Activated CD4-positive, alpha-beta T cell treated with anti-CD3 and anti-CD28 coated beads, Interleukin-2, Interleukin-6, amounts not matched to agents 100 ng/mL and 50 ng/mL, durations not matched to agents 16 hours and 8 hours (primary cell): ENCODE results near the gene RPL14.
A peak's percentile ranks its signal among the peaks of the same experiment; 100 is the strongest.
"Not testable (repeated sequence)": the region's sequence is repeated elsewhere in the genome, so short reads cannot be mapped to it uniquely, and the experiment has no call there.

Experiments
- DNase-seq: peaks from one replicate; pipeline ENCODE4 v3.0.0-alpha.2; 2020

RPL14 gene

DNA sequence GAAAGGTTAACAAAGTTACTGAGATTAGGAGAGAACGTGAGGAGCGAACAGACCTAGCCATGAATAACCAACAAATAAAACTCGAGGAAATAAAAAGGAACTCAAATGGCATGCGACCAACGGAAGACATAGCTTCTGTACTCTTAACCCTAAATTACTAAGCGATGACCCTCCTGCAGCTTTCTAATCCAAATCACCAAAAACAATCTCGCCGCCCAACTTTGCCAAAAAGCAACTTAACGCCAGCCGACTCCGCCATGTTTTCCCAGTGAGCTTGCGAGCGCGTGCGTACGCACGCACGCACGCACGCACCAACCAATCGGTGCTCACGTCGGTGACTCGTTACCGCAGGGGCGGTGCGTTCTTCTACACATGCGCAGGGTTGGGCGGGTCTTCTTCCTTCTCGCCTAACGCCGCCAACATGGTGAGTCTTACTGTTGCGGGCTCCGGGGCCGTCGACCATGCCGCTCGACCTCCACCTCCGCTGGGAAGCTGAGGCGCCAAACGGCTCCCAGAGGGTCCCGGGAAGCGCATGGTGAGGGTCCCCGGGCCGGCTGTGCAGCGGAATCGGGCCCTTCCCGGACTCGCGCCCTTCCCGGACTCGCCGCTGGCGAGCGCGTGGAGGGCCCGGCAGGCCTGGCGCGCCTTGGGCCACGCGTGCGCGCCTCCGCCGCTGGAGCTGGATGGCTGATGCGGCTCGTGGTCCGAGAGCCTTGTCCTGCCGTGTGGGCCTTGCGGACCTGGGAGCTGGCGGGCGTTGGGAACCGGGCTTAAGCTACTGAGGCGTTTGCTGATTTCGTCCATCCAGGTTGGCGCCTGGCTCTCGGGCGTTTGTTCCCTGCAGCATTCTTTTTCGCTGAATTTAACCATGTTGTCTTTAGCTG lies at the start of gene RPL14:
RPL14 (plus strand) TSS at position 400 of the 884 bp plus-strand sequence; CDS start at position 533, 133 bp downstream.
- DNase-seq: peak; percentile 95

DNA sequence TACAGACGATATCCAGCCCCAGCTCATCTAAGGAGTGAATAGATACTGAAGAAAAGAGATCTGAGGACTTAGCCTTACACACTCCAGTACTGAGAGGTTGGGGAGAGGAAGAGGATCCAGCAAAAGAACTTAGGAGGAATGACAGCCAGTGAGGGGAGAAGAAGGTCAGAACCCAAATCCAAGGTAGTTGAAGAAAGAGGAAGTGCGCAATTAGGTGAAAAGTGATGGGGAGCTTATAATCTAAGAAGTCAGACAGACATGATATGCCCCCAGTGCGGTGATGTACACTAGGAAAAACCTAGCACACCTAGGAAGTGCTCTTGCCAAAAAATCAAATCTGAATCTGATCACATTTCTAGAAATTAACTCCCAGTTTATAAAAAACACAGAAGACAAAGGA lies 49.5 kb upstream of the RPL14 start:
- DNase-seq: no peak

DNA sequence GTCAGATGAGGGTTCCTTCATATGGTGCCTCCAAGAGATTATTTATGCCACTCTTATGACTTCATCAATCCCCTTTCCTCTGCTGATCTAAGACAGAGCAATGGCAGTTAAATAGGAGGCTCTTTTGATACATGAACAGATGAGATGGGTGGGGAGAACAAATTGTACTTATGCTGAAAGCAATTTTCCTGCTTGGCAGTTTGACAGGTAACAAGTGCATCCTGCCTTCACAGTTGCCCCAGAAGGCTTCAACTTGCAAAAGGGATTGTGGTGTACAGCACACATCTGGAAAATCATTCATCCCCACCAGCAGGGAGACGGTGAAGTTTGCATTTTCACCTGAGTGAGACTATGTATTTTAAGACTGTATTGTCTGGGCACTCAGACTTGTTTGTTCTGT lies 42.9 kb upstream of the RPL14 start:
- no peak for DNase-seq

DNA sequence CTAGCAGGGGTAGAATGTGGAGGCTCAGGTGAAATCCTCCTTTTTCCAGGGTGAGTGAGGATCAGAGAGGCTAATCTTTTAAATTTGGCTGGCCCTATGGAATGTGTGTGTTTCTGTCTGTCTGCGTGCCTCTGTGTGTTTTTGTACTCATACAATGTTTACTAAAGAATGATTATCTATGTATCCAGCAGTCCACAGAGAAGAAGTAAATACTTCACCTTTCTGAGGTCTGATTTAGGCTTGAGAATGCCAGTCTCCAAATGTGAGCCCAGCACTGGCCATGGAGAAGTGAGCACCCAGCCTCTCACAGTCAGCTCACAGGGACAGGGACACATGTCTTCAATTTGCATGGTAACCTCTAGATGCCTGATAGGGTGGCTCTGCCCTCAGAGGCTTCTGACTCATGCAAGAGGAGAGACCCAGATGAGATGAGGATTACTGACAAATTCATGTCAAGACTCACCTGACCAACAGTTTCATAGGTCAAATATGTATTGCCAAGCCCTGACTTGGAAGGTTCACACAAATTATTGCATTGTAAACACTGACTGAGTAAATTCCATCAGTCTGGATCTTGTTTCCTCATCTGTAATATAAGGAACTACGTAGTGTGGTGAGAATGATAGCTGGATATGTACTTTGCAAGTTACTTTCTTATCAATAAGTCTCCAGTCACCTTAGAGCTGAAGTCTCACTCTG lies 39.1 kb upstream of the RPL14 start:
- DNase-seq: no peak

DNA sequence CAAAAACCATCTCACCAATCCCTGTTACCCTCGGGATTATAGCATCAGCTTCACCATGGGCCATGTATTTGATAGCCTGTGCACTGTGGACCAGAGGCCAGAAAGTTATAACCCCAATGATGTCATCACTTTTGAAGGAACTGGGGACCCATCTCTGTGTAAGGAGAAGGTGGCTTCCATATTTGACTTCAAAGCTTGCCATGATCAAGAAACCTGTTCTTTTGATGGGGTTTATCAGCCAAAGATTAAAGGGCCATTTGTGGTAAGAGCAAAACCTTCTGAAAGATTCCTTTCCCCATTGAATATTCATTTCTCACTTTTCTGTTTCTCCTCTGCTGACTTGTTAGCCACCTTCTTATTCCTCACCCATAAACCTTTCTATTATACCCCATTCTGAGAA lies 34.3 kb upstream of the RPL14 start:
- no peak for DNase-seq

DNA sequence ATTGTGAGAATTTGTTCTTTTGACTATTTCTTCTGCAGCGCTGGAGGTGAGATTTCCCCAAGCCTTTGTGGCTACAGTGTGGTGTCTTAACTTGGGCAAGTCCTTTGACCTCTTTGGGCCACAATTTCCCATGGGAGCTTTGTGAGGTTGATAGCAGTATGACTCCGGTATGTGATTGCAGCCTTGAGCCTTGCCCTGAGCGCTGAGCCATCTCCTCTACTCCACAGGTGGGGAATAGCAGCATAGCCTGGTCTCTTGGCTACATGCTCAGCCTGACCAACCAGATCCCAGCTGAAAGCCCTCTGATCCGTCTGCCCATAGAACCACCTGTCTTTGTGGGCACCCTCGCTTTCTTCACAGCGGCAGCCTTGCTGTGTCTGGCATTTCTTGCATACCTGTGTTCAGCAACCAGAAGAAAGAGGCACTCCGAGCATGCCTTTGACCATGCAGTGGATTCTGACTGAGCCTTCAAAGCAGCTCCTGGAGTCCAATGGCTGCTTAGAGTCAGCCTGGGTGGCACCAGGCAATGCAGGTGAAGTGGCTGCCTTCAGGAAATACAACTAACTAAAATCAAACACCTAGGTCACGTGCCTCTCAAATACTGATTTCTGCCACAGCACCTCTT lies 30.0 kb upstream of the RPL14 start:
- no peak for DNase-seq

DNA sequence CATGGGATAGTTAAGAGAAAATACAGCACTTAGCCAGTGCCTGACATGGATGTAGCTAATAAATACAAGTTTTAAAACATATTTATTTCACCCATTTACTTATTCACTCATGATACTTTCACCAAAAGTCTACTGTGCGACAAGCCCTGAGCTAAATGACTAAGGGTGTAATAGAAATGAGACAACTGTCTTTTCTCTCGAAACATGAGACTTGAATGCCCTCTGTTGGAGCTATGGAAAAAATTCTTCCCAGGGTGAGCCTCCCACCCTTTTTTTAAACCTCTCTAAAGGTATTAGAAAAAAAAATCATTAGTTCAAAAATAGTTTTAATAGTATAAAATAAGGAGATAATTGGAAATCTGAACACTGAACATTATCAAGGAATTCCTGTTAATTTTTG lies 24.3 kb upstream of the RPL14 start:
- no peak for DNase-seq

DNA sequence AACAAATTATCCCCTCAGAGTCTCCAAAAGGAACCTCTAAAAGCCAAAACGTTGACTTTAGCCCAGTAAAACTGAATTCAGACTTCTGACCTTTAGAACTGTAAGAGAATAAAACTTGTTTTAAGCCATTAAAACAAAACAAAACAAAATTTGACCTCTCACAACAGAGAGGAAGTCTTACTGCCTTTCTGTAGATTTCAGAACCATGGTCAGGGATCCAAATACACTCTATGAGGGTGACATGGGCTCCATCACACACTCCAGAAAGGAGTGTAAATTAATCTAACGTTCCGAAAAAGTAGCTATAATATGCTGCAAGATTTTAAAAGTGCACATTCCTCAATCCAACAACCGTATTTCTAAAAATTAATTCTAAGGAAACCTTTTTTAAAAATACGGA lies 19.2 kb upstream of the RPL14 start:
- no peak for DNase-seq

DNA sequence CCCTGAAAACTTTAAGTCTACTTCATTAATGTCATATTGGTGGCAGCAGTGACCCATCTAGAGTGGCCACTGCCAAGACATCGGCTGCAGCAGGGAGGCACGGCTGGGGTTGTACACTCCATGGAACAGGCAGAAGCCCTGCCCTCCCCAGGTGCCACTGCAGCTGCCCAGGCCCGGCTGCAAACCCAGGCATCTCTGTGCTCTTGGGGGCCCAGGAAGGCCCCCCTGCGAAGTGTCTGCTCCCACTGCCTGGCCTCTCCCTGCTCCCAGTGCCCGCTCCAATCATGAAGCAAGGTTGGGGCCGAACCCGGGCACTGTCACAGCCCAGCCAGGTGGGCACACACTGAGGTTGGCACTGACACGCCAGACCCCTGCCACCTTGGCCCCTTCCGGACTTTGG lies 12.1 kb upstream of the RPL14 start:
- DNase-seq: no peak

DNA sequence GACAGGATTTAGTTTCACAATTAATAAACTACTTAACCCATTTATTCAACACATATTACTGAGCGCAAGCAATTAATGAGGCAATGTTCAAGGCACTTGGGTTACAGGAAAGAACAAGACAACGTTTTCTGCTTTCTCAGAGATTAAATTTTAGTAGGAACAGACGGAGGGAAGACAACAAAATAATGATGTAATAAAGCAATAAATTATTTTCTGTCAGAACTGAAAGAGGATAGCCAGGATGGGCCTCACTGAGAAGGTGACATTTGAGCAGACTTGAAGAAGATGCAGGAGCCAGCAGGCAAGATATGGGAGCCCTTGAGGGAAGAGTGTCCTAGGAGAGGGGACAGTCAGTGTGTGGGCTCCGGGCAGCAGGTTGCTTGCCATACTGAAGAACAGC lies 11.3 kb upstream of the RPL14 start:
- DNase-seq: no peak

DNA sequence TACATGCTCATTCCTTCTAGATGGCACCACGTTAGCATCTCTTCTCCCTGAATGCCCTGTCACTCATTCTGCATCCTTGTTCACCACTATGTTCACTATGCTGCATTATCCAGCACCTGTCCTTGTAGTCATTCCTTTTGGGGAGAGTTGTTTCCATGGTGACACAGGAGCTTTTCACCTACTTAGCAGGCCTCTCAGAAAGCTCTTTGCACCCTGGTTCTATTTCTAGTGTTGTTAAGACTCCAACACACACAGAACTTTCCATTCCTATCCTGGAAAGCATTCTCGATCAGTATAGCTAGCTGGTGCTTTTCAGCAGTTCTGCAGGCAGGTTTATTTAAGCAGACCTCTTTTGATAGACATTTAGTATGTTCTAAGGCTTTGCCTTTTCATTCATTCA lies 6.7 kb upstream of the RPL14 start:
- DNase-seq: no peak

DNA sequence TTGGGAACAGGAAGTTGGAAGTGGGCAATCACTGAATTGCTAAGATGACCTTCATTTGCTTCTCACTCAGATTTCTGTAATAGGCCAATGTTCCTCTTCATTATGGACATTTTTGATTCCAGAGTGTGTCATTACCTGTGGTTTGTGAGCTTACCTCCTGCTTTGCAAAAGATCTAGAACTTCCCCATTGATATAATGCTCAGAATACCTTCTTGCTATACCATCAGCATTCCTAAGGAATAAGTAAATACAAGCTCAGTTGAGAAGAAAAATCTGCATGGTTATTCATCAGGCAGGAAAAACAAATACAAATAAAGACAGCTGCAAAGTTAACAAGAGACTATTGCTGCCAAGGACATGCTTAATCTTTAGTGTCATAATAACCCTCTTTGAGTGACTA lies 5.6 kb upstream of the RPL14 start:
- no peak for DNase-seq

DNA sequence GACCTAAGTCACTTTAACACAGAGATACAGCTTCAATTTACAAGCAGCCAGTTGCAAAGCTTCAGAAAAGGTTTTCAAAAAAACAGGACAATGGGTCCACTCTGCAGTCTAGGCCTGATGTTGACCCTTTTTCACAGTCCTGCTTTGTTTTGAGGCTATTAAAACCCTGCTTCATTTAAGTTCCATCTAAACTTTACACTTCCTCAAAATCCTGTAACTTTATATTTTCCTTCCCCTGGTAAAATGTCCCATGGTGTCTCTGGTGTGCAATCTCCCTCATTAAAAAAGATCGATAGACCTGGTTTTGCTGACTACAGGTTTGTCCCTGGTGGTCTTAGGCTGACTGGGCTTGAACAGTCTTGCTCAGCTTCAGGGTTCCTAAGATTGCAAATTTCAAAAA lies 5.1 kb upstream of the RPL14 start:
- DNase-seq: no peak

DNA sequence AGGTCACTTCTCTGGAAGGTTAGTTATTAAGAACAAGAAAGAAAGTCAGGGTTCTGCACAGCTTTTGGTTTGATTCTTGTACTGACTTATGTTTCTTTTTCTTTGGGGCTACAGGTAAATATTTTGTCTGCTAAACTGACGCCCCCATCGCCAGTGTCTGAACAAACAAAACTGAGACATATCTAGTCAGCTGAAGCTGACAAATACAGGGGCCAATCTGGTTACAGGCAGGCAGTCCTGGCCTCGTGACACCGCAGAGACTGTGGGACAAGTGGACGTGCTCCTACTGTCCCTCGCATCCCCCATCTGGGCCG lies 4.6 kb upstream of the RPL14 start:
- DNase-seq: no peak

DNA sequence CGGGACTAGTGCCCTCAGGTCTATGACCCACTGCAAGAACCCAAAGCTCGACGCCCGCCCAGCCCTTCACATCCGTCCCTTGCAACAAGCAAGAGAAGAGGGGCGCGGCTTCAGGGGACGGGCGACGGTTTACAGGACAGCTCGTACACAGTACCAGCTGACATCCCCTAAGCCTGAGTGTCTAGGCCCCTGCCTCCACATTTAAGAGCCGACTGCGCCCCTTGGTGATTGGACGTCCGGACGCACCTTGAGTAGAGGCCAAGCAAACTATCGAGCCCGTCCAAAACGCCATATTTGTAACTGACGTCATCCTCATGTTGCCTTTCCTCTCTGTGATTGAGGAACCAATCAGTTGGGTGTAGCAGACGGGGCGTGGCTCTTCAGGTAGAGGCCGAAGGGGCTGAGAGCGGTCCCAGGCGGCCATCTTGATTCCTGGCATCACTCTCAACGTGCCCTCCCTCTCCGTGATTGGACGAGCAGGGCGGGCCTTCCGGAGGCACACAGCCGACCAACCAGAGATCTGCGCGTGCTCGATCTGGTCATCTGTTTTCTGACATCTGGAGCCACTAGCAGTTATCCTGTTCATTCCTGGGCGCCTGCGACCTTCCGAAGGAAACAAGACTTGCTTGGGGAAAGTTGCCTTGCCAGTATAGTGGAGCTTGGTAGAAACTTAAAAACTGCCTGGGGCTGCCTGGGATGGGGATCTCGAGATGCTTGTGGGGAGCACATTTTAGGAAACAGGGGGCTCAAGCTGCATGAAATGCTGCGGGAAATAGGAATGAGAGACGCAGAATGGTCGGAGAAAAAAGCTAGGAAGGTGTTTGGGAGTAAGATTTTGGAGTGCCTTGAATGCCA lies 4.0 kb upstream of the RPL14 start:
- peak; percentile 98 for DNase-seq

DNA sequence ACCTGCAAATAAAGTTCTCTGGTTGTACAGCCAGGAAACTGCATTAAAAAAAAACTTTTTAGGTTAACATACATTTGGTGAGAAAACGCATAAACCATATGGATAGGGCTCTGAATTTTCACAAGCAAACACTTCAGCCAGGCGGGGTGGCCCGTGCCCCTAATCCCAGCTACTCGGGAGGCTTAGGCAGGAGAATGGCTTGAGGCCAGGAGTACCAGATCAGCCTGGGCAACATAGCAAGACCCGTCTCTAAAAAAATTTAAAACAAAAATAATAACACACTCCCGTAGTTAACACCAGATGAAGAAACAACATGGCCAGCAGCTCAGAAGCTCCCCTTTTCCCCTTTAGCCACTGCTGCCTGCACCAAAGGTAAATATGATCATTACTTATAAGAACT lies 3.2 kb upstream of the RPL14 start:
- DNase-seq: no peak

DNA sequence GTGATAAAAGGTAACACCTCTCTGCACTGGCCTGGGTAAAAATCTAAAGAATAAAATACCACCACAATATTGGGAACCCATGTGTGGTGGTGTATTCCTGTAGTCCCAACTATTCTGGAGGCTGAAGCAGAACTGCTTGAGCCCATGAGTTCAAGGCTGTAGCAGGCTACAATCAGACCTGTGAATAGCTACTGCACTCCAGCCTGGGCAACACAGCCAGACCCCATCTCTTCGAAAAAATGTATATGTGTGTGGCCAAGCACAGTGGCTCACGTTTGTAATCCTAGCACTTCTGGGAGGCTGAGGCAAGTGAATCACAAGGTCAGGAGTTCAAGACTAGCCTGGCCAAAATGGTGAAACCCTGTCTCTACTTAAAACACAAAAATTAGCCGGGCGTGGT lies 1.8 kb upstream of the RPL14 start:
- no peak for DNase-seq

DNA sequence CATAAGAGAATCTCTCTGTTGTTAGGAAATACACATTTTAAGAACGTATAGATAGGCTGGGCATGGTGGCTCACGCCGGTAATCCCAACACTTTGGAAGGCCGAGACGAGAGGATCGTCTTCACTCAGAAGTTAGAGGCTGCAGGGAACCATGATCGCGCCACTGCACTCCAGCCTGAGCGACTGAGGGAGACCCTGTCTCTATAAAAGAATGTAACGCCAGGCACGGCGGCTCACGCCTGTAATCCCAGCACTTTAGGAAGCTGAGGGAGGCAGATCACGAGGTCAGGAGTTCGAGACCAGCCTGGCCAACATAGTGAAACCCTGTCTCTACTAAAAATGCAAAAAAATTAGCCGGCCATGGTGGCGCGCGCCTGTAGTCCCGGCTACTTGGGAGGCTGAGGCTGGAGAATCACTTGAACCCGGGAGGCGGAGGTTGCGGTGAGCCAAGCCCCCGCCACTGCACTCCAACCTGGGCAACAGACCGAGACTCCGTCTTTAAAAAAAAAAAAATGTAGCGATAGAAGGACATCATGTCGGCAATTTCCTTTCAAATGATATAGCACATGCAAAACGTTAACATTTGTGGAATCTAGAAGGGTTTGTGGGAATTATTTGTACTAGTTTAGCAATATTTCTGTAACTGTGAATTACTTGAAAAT lies 730 bp upstream of the RPL14 start:
- DNase-seq: no peak

DNA sequence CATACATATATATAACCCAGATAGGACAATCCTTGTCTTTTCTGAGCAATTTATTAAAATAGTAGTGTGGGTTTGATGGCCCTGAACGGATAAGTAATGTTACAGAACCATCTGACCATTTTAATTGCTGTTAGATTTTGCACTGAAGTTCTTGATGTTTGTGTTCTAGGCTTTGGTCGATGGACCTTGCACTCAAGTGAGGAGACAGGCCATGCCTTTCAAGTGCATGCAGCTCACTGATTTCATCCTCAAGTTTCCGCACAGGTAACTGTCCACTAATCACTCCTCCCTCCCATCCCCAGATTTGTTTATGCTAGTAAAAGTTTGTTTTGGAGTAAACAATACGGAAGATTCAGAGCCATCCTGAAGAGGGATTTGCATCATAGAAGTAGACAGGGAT lies 1.3 kb downstream of the RPL14 start:
- no peak for DNase-seq

DNA sequence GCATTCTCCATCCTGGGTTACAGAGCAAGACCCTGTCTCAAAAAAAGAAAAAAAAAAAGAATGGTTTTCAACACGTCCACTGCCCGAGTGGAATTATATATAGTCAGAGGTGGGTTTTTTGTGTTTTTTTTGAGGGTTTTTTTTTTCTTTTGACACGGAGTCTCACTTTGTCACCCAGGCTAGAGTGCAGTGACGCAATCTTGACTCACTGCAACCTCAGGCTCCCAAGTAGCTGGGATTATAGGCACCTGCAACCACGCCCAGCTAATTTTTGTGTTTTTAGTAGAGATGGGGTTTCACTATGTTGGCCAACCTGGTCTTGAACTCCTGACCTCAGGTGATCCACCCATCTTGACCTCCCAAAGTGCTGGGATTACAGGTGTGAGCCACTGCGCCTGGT lies 3.3 kb downstream of the RPL14 start:
- not testable (repeated sequence) for DNase-seq

DNA sequence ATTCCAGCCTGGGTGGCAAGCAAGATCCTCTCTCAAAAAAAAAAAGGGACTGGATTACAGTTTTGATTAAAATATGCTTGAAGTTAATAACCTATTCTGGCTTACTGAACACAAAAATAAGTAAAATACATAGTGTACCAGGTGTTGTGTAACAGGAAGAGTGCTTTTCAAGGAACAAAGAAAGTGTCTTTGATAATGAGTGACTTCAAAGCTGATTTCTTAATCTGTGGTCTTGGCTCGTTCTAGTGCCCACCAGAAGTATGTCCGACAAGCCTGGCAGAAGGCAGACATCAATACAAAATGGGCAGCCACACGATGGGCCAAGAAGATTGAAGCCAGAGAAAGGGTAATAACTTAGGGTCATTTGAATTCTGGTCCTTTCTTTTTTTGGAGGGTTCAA lies 4.0 kb downstream of the RPL14 start:
- no peak for DNase-seq

DNA sequence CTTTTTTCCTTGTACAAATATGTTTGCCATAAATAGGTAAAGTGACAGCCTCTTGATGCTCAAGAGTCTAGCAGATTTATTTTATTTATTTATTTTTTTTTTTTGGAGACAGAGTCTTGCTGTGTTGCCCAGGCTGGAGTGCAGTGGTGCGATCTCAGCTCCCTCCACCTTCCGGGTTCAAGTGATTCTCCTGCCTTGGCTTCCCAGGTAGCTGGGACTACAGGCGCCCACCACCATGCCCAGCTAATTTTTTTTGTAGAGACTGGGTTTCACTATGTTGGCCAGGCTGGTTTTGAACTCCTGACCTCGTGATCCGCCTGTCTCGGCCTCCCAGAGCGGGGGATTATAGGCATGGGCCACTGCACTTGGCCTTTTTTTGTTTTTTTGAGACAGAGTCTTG lies 5.7 kb downstream of the RPL14 start:
- DNase-seq: not testable (repeated sequence)

DNA sequence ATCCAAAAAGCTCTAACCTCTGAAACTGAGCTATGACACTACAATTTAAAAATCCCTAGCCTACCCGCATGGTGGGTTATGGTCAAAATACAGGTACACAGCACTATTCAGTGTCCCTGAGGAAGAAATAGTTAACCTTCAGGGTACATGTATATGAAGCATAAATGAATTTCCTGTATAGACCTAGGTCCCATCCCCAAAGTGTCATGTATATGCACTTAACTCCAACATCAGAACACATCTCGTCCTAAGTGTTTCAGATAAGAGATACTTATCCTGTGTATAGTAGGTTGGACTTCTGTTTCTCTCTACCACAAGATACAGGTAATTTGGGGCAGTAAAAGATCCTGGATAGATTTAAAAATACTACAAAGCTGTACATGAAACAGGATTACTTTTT lies 6.4 kb downstream of the RPL14 start:
- DNase-seq: no peak
